Vagina (tissue), 2 donors: Measurements from ENCODE around the gene GNL3. TPM values are rescaled to one million over a fixed set of nuclear protein-coding genes. Genes with fewer than 3 reads are reported as not detected.

Experiments
- DNase-seq, 2 donors: peaks; one replicate each; pipeline ENCODE4 v3.0.0-alpha.2; 2017; ENCODE audit errors: extremely low spot score in 2 of 2
- H3K27ac ChIP-seq: fragments of 200-600 bp; sonication (generic); one replicate; pipeline ENCODE4 v1.5.1; 2019
- H3K27me3 ChIP-seq: fragments of 200-600 bp; sonication (generic); one replicate; pipeline ENCODE4 v1.5.1; 2019
- H3K36me3 ChIP-seq, 2 donors: fragments of 200-600 bp; sonication (generic); one replicate each; pipeline ENCODE4 v1.5.1; 2017 to 2019
- H3K4me1 ChIP-seq: fragments of 200-600 bp; sonication (generic); one replicate; pipeline ENCODE4 v1.5.1; 2019
- H3K4me3 ChIP-seq, 2 donors: fragments of 200-600 bp; sonication (generic); 1 replicate in 1 of 2; 2 replicates in 1 of 2; pipeline ENCODE4 v1.5.1; 2016 to 2019
- H3K9me3 ChIP-seq: fragments of 200-600 bp; sonication (generic); one replicate; pipeline ENCODE4 v1.5.1; 2019
- POLR2A ChIP-seq, 2 donors: fragments of 450-650 bp; IDR thresholded peaks; one replicate each; pipeline ENCODE4 v1.6.1; 2017; ENCODE audit warnings: antibody characterized with exemption in 2 of 2, mild to moderate bottlenecking in 2 of 2, moderate library complexity in 2 of 2
- POLR2AphosphoS5 ChIP-seq, 2 donors: sonication (generic); formaldehyde crosslinking; IDR thresholded peaks; one replicate each; pipeline ENCODE4 v1.9.0; 2017; ENCODE audit warnings: antibody characterized with exemption in 2 of 2, mild to moderate bottlenecking in 2 of 2, low read depth in 1 of 2; ENCODE audit not compliant: insufficient read depth in 1 of 2
- intact Hi-C: fragments of 100-400 bp; cut with DNase I; formaldehyde crosslinking; loops from one replicate; pipeline ENCODE4 v1.15.1; 2023
- total RNA-seq: library from RNA; depleted of rRNA; stranded (reverse); fragments of >200 nt; gene quantifications from one replicate; pipeline ENCODE4 v1.2.3, GENCODE V29; 2016
- TF ChIP-seq, protein P1 (sequence below), 3 experiments: fragments of 450-650 bp in 2 of 3; fragments of 200-600 bp in 1 of 3; sonication (generic) in 1 of 3; IDR thresholded peaks; one replicate each; pipeline ENCODE4 v1.5.1; 2017 to 2019; ENCODE audit warnings: antibody characterized with exemption in 3 of 3, mild to moderate bottlenecking in 2 of 3, moderate library complexity in 2 of 3

The GNL3 gene
- total RNA-seq, 1 donor from 2014 or later: 73.4 TPM

DNA sequence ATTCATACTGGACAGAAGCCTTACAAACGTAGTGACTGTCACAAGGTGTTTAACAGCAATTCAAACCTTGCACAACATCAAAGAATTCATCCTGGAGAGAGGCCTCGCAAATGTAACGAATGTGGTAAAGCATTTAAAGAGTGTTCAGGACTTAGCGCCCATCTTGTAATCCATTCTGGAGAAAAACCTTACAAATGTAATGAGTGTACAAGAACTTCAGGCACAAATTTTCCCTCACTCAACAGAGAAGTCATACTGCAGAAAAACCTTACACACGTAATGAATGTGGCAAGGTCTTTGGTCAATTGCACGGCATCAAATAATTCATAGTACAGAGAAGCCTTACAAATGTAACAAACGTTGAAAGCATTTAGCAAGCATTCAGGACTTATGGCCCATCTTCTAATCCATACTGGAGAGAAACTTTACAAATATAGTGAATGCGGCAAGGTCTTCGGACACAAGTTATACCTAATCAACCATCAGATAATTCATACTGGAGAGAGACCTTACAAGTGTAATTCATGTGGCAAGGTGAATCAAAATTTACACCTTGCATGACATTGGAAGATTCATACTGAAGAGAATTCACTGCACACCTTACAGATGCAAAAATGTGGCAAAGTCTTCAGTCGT is 47.5 kb downstream of the GNL3 start:
- peaks cover 0 to 52% of the 10 kb centered on the region in 2 donors for H3K36me3 ChIP-seq
- no peak overlapping the region for H3K27ac ChIP-seq
- no peak overlapping the region for H3K4me3 ChIP-seq
- H3K27me3 ChIP-seq: no peaks in the 10 kb centered on the region
- peaks cover 5% of the 10 kb centered on the region for H3K9me3 ChIP-seq
- no peaks in the 10 kb centered on the region for H3K4me1 ChIP-seq
- intact Hi-C loops: no loop called here
- DNase-seq: no peak
- TF ChIP-seq POLR2AphosphoS5 (IDR thresholded peaks at IDR 0.05; ENCODE audit: insufficient read depth in 1 of 2, low read depth in 1 of 2) (no peak), POLR2A (IDR thresholded peaks at IDR 0.05) (no peak)
- TF ChIP-seq, protein P1, sequence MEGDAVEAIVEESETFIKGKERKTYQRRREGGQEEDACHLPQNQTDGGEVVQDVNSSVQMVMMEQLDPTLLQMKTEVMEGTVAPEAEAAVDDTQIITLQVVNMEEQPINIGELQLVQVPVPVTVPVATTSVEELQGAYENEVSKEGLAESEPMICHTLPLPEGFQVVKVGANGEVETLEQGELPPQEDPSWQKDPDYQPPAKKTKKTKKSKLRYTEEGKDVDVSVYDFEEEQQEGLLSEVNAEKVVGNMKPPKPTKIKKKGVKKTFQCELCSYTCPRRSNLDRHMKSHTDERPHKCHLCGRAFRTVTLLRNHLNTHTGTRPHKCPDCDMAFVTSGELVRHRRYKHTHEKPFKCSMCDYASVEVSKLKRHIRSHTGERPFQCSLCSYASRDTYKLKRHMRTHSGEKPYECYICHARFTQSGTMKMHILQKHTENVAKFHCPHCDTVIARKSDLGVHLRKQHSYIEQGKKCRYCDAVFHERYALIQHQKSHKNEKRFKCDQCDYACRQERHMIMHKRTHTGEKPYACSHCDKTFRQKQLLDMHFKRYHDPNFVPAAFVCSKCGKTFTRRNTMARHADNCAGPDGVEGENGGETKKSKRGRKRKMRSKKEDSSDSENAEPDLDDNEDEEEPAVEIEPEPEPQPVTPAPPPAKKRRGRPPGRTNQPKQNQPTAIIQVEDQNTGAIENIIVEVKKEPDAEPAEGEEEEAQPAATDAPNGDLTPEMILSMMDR (IDR thresholded peaks at IDR 0.05): no peak

DNA sequence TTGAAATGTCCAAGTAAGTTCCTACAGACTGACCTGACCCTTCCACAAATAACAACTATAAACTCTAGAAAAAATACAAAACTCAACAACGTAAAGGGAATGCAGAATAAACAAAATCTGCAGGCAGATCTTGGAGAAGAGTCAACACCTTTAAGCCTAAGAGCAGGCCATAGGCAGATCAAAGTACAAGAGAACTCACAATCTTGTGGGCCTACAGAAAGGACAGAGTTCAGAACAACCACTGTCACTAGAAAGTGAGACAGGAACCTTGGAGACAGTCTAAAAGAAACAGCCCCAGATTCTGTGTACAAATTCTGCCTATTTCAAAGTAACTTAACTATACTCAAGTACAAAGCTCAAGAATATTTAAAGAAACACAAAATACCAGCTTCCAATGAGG is 53.9 kb downstream of the GNL3 start:
- DNase-seq: no peak
- no peak overlapping the region for H3K27ac ChIP-seq
- no peak overlapping the region for H3K4me3 ChIP-seq
- no peaks in the 10 kb centered on the region for H3K4me1 ChIP-seq
- H3K27me3 ChIP-seq: no peaks in the 10 kb centered on the region
- TF ChIP-seq POLR2A (IDR thresholded peaks at IDR 0.05): no peak
- TF ChIP-seq, protein P1 (IDR thresholded peaks at IDR 0.05): no peak
- no peak for TF ChIP-seq POLR2AphosphoS5 (IDR thresholded peaks at IDR 0.05; ENCODE audit: insufficient read depth in 1 of 2, low read depth in 1 of 2)
- intact Hi-C loops: loop anchor here (10.0 kb wide), 1 partner anchor 195 kb away; no protein-coding TSS in a partner anchor
- H3K36me3 ChIP-seq: peaks cover 0 to 77% of the 10 kb centered on the region in 2 donors
- no peaks in the 10 kb centered on the region for H3K9me3 ChIP-seq

GRCh38 chr3:52742418-52743041 is 56.7 kb downstream of the GNL3 start:
- intact Hi-C loops: loop anchor here (10.0 kb wide), 1 partner anchor 192 kb away; no protein-coding TSS in a partner anchor
- Histone ChIP-seq H3K36me3 (peaks cover 0 to 88% of the 10 kb centered on the region in 2 donors), H3K27me3 (no peaks in the 10 kb centered on the region), H3K4me1 (no peaks in the 10 kb centered on the region), H3K9me3 (no peaks in the 10 kb centered on the region), H3K4me3 (no peak overlapping the region), H3K27ac (no peak overlapping the region)
- TF ChIP-seq, protein P1 (IDR thresholded peaks at IDR 0.05): peak in 2 of 3 experiments; percentile 23 to 37
- no peak for TF ChIP-seq POLR2A (IDR thresholded peaks at IDR 0.05)
- DNase-seq: no peak

DNA sequence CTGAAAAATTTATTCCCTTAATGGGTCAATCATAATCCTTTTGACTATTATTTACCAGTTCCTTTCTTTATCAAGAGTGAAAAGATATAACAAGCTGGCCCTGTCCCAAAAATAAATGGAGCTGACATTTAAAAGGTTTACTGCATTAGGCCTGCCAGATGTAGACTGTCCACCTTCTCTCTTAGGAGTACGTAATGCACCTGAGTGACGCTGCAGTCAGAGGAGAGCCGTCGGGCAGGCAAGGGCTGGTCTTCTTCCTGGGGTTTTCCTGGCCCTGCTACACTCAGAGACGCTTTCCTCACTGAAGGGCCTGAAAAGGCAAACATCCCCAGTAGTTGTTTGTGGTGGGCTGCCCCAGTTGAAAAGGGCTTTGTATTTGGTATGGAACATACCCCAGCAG is 57.3 kb downstream of the GNL3 start:
- no peak for DNase-seq
- H3K4me3 ChIP-seq: no peak overlapping the region

More for the DNA sequence above, 57.3 kb downstream of the GNL3 start:
- Histone ChIP-seq H3K9me3 (no peaks in the 10 kb centered on the region), H3K36me3 (peaks cover 0 to 83% of the 10 kb centered on the region in 2 donors), H3K27ac (no peak overlapping the region), H3K27me3 (no peaks in the 10 kb centered on the region), H3K4me1 (no peaks in the 10 kb centered on the region)
- TF ChIP-seq, protein P1 (IDR thresholded peaks at IDR 0.05): no peak
- no peak for TF ChIP-seq POLR2AphosphoS5 (IDR thresholded peaks at IDR 0.05; ENCODE audit: insufficient read depth in 1 of 2, low read depth in 1 of 2)
- no peak for TF ChIP-seq POLR2A (IDR thresholded peaks at IDR 0.05)
- intact Hi-C loops: loop anchor here (10.0 kb wide), 1 partner anchor 192 kb away; no protein-coding TSS in a partner anchor
